Right ventricle myocardium superior (tissue), 1 donor: ENCODE data around the gene HS6ST2. TPM values are rescaled to one million over a fixed set of nuclear protein-coding genes. Genes with fewer than 3 reads are reported as not detected.

Experiments used
- ATAC-seq: fragments of 200-7000 bp; cut with Tn5 transposase; one replicate; pipeline ENCODE4 v1.9.1; 2020; ENCODE audit warnings: mild to moderate bottlenecking; ENCODE audit not compliant: poor library complexity
- DNase-seq: peaks from one replicate; pipeline ENCODE4 v3.0.0-alpha.2; 2020
- intact Hi-C: fragments of 100-400 bp; cut with DNase I; formaldehyde crosslinking; loops from one replicate; pipeline ENCODE4 v1.11.2; 2022
- total RNA-seq: library from RNA; stranded (reverse); fragmentation: NEBNext Ultra II Directional; extraction: Animal tissue kit (Norgen Biotek cat#: 25700); gene quantifications from one replicate; pipeline ENCODE4 v1.2.1, GENCODE V29; 2021
- donor health status: DM: no; HTN: yes; CAD: no; lungs with severe emphysema.

Gene HS6ST2
- total RNA-seq, 1 donor from 2014 or later = 0.08 TPM

DNA sequence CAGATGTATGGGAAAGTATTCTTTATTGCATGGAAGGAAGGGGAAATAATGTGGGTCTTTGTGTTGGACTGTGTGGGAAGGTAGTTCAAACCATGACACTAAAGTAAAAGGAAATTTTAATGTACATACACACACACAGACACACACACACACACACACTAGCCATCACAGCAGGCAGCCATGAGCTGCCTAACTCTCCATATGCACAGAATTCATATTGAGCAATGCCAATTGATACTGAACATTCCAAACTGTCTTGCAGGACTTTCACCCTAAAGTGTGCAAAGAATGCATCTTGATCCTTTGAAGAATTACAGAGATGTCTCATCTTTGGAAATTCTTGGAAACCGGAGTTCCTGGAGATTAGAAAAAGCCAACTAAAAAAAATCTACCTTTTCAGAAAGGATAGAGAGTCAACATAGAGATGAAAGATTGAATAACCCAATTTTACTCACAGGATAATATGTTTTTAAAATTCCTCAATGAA, 349.0 kb downstream of the HS6ST2 start:
- ATAC-seq (no peak), DNase-seq (no peak)
- intact Hi-C loops = no loop called here

- ATAC-seq (no peak), DNase-seq (no peak)
- intact Hi-C loops = no loop called here
Measured at GRCh38 chrX:132603700-132604286, 354.6 kb downstream of the HS6ST2 start.

- no peak for DNase-seq
- intact Hi-C loops = no loop called here
- ATAC-seq = no peak
Measured at GRCh38 chrX:132602701-132603100, 355.7 kb downstream of the HS6ST2 start.

GRCh38 chrX:132594999-132595398, 363.4 kb downstream of the HS6ST2 start:
- no peak for ATAC-seq
- DNase-seq = no peak
- intact Hi-C loops = no loop called here

- intact Hi-C loops = no loop called here
- ATAC-seq = no peak
- DNase-seq = no peak
Measured at GRCh38 chrX:132594129-132594528, 364.3 kb downstream of the HS6ST2 start.

DNA sequence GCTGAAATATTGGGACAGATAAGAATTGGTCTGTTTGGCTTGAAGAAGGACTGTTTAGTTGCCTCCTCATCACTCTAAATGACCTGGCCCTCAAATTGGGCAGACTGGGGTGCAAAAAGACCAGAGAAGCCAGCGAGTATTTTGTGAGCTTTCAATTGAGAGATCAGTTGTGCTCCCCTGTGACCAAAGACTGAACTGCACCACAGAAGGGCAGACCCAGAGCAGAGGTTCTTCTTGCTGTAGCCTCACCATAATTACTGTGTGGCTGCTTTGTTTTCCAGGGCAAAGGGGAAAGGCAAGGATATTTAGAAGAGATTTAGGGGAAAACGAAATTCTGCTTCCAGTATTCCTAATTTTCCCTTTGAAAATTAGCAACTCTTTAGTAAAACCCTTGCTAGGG, 365.5 kb downstream of the HS6ST2 start:
- intact Hi-C loops = no loop called here
- DNase-seq = no peak
- ATAC-seq = no peak

DNA sequence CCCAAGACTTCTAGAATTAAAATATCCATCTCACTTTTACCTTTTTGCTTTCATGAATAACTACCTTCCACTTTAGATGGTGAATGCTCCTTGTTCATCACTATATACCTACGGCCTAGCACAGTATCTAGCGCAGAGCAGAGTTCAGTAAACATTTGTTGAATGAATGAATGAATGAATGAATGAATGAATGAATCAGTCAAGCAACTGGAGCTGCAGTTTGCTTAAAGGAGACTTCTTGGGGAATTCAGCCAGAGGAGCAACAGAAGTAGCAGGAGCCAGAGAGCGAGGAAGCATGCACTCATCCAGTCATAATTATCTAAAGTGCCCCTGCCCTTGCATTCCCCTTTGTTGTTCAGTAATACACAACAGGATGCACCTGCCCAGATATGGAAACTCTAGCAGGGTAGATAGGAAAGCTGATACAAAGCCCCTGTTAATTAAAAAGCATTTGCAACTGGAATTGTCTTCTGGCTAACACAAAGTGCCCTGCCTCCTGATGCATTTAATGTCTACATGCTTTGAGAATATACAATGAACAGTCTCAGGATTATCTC, 366.6 kb downstream of the HS6ST2 start:
- no peak for ATAC-seq
- intact Hi-C loops = no loop called here
- DNase-seq = no peak

GRCh38 chrX:132590350-132591026, 367.9 kb downstream of the HS6ST2 start:
- DNase-seq = no peak
- intact Hi-C loops = no loop called here

DNA sequence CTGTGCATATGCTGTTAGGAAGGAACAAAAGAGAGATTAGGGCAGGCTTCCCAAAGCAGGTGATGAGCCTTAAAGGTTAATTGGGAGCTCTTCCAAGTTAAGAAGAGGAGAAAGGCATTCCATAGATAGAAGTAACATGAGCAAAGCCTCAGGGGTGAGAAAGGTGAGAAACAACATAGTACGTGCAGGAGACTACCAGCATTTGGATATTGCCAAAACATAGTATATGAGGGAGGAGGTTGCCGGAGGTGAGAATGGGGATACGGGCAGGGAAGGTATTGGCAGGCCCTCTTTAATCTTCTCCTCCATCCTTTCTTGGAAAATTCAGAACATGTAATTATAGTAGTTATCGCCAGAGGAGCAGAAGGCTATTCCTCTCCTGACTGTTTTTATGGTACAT, 373.5 kb downstream of the HS6ST2 start:
- DNase-seq = no peak
- ATAC-seq = no peak
- intact Hi-C loops = no loop called here

More at GRCh38 chrX:132590350-132591026, 367.9 kb downstream of the HS6ST2 start:
- no peak for ATAC-seq

DNA sequence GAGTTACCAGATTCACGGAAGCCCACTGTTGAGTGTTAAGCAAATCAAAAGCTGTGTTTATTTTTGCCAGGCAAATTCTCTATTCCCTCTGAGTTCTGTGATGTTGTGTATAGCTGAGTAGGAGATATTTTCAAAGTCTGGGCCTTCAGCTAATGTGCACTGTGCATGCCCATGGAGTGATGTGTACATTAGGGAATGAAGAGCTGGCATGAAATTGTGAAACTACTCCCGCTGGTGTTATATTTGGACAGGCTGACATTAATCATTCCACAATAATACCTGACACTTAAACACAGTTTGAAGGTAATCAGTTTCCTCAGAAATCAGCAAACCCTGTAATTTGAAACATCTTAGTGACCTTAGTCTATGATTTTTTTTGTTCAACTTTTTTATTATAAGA, 381.5 kb downstream of the HS6ST2 start:
- DNase-seq (no peak), ATAC-seq (no peak)
- intact Hi-C loops = no loop called here

Other genes starting within 250 kb of the HS6ST2 start
- not detected for gene USP26, start 138.5 kb upstream of the HS6ST2 start, total RNA-seq